ENCODE measurements around the gene PNKD.

The PNKD gene

DNA sequence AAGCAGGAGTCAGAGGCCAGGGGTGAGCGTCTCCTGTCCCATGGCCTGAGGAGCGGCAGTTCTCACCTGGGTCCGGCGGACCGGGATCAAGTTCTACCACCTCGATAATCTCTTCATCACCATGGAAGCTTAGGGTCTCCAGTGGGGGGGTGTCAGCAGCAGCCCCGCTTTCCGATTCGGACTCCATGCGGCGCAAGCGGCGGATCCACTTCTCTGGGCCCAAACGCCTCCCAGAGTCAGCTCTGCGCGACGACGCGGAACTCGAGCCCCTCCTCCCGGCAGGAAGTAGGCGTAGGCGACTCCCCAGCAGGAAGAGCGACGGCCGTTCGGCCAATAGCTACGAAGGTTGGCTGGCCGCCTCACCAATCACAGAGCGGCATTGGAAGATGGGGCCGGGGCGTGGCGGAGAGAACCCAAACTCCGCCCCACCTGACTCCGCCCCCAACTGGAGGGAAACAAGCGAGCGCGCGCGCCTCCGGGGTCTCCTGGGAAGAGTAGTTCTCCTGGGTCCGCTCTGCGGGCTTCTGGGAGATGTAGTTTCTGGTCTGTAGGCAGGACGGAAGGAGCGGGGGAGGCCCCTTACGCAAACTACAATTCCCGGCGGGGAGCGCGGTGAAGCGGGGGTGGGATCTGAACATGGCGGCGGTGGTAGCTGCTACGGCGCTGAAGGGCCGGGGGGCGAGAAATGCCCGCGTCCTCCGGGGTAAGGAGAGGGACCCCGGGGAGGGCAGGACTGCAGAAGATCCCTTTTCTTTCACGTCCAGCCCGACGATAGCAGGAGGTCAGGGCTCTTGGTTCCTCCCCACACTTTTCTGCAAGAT lies at the start of gene PNKD, which contains the start of gene AAMP:
Gene PNKD (plus strand): TSS at position 620 of the 821 bp plus-strand sequence. CDS start 17 bp downstream, at position 637.
Gene AAMP (minus strand): TSS at position 238 of the 821 bp plus-strand sequence. CDS start 51 bp downstream, at position 187.
- peak; percentile 100 for DNase-seq

- DNase-seq = no peak
These were observed 49.3 kb upstream of the PNKD start for GRCh38 chr2:218221000-218221399.

DNA sequence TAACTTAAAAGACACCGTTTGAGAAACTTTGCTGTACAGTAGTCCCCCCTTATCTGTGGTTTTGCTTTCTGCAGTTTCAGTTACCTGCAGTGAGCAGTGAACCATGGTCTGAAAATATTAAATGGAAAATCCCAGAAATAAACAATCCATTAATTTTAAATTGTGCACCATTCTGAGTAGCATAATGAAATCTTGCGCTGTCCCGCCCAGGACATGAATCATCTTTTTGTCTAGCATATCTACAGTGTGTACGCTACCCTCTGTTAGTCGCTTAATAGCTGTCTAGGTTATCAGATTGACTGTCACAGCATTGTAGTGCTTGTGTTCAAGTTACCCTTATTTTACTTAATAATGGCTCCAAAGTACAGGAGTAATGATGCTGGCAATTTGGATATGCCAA lies 47.3 kb upstream of the PNKD start:
- no peak for DNase-seq

GRCh38 chr2:218224186-218224585 lies 46.1 kb upstream of the PNKD start:
- DNase-seq = no peak

DNA sequence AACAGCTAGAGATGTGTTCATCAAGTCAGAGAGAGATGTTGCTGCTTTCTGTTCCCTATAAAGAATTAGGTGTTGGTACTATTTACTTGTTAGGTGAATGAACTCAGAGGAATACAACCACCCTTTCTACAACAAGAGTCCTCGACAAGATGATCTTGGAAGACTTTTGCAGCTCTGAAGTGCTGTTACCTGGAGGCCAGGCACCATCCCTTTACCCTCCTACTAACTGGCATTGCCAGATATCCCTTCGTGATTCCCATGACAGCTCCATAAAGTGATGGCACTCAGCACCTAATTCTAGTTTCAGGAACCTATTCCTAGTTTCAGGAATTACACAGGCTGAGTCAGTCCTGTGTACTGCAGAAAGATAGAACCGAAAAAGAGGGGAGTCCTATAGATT lies 43.4 kb upstream of the PNKD start:
- no peak for DNase-seq

- DNase-seq = no peak
These were observed 41.8 kb upstream of the PNKD start for GRCh38 chr2:218228366-218229090.

DNA sequence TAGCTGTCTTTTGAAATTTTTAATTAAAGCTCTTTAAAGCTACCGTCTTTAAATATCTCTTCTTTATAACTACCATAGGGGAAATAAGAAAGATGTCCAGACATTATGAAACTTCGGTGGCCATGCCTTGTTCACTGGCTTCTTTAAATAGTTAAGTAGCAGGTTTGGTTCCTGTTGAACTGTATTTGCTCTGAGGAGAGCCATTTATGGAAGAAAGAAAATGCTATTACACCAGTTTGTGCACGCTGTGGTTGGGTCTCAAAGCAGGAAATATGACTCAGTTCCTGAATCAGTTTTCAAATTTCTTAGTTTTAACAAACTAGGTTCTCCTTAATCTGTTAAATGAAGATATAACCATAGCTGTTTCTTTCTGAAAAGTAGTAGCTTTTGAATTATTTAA lies 41.1 kb upstream of the PNKD start:
- DNase-seq = peak; percentile 47

DNA sequence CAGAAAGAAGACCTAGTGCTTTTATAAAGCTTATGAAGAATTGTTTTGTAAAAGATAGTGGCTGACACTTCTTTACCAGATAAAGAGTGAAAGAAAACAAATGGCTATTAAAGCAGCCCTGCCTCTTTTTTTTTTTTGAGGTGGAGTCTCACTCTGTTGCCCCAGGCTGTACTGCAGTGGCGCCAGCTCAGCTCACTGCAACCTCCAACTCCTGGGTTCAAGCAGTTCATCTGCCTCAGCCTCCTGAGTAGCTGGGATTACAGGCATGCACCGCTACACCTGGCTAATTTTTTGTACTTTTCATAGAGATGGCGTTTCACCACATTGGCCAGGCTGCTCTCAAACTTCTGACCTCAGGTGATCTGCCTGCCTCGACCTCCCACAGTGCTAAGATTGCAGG lies 40.5 kb upstream of the PNKD start:
- peak; percentile 31 for DNase-seq

DNA sequence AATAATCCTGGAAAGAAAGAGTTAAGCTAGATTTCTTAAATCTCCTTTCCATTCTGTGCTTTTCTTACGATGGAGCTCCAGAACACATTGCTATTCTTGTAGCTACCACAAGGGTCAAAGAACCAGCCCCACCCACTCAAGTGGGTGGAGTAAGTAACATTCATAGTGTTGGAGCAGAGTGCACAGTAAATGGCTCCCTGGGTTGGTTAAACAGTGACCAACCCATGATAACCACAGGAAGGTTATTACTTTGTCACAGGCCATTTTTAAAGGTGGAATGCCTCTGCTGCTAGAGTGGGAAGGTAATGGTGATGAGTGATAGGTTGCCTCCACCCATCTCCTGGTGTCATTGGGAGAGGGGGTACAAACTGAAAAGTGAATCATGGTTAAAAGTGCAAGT lies 39.4 kb upstream of the PNKD start:
- peak; percentile 55 for DNase-seq

GRCh38 chr2:218233543-218233942 lies 36.8 kb upstream of the PNKD start:
- DNase-seq = no peak

DNA sequence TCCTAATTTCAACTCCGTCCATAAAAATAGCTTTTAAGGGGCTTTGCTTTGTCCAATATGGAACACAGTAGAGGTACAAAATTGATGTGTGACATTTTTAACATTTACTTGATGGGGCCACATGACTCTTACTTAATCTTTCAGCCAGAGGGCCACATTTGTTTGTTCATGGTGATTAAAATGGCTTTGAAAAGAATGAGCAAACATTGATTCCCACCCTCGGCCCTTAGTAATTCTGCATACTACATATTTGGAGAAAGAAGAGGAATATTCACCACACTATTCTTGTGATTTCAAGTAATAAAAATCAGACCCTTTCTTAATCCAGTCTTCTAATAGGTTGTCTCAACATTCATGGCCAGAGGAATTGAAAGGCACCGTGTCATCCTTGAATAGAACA lies 35.8 kb upstream of the PNKD start:
- no peak for DNase-seq

- DNase-seq = no peak
These were observed 35.3 kb upstream of the PNKD start for GRCh38 chr2:218235017-218235416.

DNA sequence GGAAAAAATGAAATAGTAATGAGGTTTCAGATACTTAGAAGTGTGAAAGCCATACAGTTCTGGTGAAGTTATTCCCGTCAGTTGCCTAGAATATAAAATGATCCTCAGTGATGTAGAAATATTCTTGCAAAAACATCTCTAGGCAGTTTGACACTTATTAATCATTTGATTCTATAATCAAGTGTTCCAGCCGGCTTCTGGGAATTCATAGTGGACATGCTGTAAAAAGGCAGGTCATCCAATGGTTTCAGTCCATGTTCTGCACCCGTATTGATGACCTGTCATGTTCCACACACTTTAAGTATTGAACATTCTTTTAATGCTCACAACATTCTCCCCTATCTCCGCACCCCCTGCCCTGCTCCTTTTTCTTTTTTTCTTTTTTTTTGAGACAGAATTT lies 33.5 kb upstream of the PNKD start:
- no peak for DNase-seq

DNA sequence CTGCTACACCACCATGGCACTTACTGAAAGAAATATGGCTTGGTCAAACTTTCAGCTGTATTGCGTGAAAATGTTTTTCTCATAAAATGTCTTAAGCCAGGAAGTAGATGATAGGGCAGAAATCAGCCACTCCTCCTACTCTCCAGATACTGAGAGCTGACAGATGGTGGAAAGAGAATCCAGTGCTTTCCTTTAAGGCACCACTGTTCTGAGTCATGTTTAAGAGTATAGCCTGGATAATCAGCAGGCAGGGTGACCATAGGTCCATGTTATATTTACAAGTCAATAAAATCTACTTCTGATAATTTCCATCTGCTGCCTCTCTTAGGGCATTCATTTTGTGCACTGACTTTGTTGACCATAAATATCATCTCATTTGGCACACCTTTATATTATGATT lies 31.4 kb upstream of the PNKD start:
- DNase-seq = no peak

DNA sequence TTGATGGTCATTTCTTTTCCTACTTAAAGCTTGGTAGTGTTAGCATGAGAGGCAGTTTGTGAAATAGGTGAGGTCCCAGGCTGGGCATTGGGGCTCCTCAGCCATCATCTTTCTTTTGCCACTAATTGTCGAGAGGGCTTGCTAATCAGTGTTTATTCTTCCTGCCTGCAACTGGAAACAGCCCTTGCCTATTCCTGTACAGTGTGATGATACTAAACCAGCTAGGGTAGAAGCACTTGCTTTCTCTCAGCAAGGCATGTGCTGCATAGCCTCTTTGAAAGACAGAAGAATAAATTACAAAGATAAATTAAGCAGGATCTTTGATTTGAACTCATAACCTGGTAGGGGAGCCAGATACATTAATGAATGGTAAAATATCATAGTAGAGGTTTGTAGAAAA lies 26.1 kb upstream of the PNKD start:
- DNase-seq = no peak

GRCh38 chr2:218244665-218245064 lies 25.7 kb upstream of the PNKD start:
- no peak for DNase-seq

DNA sequence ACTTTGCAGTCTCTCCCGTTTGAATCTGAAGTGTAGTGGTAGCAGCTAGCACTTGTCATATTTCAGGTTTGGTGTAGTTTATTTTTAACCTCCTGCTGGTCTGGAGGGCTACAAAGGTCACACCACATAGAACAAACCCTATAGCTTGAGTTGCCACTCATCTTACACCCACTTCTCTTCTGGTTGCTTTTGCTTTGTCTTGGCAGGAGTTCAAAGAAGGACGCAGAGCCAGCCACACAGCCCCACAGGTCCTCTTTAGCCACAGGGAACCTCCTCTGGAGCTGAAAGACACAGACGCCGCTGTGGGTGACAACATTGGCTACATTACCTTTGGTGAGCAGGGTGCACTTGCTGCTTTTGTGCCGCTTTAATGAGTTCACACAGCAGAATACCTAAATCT lies 25.1 kb upstream of the PNKD start:
- DNase-seq = no peak

- DNase-seq = no peak
These were observed 20.6 kb upstream of the PNKD start for GRCh38 chr2:218249691-218250090.

- DNase-seq = no peak
These were observed 17.6 kb upstream of the PNKD start for GRCh38 chr2:218252509-218253231.

DNA sequence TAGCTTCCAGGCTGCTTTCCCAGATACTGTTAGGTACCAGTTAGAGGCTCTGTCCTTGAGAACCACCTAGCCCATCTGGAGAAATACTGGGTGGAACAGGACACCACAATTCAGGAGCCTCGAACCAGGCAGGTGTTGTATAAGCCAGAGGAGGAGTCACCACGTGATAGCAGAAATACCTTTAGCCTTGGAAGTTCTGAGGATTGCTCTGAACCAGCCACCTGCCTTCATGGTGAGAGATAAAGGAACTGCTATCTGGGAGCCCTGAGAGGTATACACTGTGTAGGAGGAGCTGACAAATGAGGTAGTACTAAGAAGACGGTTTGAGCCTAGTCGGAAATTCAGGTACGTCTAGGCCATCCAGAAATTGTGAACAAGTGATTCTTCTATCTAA lies 17.1 kb upstream of the PNKD start:
- DNase-seq = no peak

- no peak for DNase-seq
These were observed 14.9 kb upstream of the PNKD start for GRCh38 chr2:218255446-218255845.

DNA sequence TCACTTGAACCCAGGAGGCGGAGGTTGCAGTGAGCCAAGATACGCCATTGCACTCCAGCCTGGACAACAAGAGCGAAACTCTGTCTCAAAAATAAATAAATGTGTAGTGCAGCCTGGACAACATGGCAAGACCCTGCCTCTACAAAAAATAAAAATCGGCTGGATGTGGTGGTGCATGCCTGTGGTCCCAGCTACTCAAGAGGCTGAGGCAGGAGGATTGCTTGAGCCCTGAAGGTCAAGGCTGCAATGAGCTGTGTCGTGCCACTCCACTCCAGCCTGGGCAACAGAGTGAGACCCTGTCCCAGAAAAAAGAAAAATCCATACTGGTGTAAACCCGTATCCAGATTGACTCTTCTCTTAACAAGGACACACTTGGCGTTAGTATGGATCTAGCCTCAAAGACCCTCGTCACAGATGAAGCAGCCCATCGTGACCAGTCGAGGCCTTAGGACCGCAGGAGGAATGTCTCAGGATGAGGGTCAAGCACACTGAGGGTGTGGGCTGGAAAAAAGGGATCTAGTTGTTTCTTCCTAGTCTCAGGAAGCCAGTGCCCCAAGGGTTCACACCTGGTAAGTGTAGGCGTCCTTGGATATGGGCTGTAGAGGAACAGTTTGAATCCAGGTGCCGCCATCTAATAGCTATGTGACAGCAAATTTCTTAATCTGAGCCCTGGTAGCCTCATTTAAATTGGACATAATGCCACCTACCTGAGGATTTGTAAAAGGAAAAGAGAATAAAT lies 13.5 kb upstream of the PNKD start:
- no peak for DNase-seq
